Amniotic epithelial cell (primary cell): ENCODE measurements around the gene KCNIP1.

ENCODE experiments used
- DNase-seq: peaks from one replicate; pipeline ENCODE4 v3.0.0-alpha.2; 2010; ENCODE audit warnings: low read depth

The KCNIP1 gene

DNA sequence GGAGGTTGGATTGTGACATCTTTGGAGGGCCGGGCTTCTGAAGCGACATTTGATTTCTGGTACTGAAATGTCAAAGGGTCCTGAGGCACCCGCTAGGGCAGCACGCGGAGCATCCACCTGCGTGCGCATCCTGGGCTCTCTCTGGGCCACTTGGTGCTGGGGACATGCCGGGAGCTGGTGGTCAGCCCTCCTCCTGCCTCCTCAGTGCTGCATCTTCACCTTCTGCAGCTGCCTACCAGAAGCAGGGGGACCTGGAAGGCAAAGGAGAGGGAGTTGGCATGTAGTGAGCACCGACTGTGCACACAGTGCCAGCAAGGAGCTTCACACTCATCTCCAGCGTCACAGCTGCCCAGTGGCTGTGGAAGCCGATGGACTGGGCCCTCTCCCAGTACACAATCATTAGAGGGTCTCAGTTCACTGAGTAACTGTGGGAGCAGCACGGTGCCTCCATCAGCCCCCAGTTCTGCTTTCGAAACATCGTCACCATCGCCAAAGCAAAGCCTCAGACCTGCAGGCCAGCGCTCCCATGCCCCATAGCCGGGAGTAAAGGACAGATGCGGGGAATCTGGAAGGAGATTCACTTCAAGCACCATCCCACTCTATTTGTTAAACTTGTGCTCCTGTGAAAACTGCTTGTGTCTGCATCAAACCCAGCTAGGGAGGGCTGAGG, 138.4 kb downstream of the KCNIP1 start:
- no peak for DNase-seq

DNA sequence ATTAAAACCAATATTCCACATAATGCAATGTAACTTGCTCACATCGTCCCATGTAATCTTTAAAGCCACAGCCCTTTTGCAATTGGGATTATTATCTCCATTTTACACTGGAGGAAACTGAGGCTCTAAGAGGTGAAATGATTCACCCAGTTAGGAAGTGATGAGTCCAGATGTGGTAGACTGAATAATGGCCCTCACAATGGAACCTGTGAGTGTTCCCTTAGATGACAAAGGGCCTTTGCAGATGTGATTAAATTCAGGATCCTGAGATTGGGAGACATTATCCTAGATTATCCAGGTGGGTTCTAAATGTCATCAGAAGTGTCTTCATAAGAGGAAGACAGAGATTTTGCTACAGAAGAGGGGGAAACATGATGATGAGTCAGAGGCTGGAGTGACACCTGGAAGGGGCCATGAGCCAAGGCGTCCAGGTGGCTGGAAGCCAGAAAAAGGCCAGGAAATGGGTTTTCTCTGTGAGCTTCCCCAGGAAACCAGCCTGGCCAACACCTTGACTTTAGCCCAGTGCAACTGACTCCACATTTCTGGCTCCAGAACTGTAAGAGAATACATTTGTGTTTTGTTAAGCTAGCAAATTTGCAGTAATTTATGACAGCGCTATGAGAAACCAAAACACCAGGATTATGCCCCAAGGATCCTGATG, 139.1 kb downstream of the KCNIP1 start:
- no peak for DNase-seq

DNA sequence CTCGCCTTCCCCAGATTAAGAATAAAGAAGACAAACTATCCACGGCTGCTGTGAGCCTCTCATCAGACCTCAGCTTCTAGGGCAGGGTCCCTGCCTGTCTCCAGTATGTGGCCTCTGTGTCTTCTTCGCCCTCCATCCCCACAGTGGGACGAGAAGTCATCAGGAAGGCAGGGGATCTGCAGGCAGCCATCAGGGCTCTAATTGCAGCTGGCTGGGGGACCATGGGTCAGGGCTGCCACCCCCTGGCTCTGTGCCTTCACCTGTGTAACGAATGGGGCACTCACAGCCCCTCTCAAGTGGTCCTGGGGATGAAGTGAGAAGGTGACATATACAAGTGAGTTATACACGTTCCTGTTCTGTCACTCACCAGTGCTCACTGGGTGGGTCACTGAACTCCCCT, 139.8 kb downstream of the KCNIP1 start:
- DNase-seq: no peak

DNA sequence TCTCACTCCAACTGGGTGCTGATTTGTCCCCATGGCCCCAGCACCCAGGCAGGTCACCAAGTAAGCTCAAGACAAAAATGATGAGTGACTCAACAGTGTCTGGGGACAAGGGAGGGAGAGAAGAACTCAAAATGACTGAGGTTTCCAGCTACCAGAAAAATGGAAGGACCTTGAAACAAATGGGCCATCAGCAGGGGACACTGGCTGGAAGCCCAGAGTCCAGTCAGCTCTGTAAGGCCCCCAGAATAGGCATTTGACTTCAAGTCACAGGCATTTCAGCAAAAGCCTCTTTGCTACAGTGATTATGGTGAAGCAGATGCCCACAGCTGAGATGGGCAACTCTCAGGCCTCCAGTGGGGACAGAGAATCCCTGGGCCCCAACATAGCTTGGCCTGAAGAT, 140.7 kb downstream of the KCNIP1 start:
- DNase-seq: no peak

GRCh38 chr5:170648541-170648940, 144.7 kb downstream of the KCNIP1 start:
- DNase-seq: peak; percentile 70

DNA sequence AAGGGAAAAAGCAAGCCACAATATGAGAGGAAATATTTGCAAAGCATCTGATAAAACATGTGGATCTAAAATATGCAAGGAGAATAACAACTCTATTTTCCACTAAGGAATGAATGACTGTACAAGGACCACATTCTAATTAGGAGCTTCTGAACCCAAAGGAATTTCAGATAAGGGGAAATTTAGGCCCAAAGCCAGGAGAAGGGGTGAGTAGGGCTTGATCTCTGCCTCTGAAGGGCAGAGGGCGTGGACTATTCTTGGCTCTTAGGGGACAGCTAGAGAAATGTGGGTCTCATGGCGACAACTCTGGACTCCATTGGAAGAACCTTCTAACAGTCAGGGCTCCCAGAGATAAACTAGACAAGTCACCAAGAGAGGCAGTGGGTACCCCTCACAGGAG, 147.0 kb downstream of the KCNIP1 start:
- DNase-seq: peak; percentile 13

DNA sequence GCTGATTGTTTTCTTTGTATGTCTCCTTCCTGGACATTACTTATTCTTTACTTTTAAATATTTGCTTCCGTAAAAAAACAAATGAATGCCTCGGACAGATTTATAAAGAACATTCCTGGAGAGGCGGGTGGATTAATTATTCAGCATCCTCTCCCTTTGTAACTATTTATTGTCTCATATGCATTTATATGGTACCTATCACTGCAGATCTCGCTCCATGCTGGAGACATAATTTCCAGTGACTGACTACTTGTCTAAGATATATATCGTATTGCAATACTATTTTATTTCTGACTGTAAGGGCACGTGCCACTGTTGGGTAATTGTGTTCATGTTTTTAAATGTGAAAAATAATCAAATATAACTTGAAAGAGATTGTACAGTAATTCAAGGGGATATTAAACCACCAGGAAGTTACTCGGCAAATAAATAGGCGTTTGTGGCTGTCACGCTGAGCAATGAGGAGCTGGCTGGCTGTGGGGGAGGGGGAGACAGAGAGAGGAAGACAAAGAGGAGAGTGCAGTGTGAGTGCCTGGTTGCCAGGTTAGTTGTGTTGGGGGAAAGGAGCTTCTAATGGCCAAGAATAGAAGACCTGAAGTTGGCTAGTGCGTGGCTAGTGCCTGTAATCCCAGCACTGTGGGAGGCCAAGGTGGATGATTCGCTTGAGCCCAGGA, 147.9 kb downstream of the KCNIP1 start:
- DNase-seq: no peak

GRCh38 chr5:170655476-170655875, 151.7 kb downstream of the KCNIP1 start:
- DNase-seq: no peak

DNA sequence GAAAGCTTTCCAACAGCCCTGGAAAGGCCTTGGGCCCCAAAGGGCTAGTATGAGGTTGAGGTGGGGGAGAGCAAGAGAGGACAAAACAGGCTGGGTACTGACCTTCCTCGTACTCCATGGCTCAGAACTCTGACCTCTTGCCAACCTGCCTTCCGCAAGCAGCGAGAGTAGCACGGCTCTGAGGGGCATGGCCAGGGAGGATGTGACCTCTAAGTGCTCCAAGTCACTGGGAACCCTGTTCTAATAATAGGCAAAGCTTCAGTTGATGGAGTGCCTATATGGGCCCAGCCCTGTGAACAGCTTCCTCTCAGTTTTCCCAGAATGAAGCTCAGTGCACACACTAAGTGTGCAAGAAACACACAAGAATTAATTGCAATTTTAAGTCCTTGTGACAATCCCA, 152.1 kb downstream of the KCNIP1 start:
- no peak for DNase-seq

DNA sequence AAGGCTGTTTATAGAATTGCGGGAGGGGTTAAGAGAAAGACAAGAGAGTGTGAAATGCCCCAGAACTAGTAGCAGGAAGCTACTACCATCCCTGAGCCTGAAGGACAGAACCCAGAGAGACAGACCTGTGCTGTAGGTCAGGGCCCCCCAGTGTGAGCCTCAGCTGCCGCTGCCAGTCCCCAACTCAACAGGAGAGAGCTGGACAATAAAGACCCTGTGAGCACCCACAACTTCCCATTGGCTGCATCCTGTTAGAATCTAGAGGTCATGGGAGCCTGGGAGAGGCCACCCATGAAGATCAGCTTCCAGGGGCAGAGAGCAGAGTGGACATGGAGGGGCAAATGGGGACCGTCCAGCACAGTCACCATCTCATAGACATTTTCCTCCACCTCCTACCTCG, 152.5 kb downstream of the KCNIP1 start:
- no peak for DNase-seq

GRCh38 chr5:170660531-170660930, 156.7 kb downstream of the KCNIP1 start:
- DNase-seq: no peak

DNA sequence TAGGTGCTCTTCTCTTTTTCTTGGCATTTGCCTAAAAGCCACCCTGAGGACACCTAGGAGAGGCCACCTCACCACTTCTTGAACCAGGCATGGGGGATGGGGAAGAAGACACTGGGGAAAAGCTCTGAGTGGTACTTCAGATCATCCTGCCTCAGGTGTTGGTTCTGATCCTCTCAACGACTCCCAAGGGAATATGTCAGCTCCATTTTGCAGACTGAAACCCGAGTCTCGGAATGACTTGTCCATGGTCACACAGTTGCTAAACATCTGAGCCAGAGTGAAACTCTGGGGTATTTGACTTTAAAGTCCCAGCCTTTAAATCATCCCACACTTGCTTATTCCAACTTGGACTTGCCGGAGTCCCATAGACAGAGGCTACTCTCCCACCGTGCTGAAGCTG, 159.1 kb downstream of the KCNIP1 start:
- DNase-seq: no peak

DNA sequence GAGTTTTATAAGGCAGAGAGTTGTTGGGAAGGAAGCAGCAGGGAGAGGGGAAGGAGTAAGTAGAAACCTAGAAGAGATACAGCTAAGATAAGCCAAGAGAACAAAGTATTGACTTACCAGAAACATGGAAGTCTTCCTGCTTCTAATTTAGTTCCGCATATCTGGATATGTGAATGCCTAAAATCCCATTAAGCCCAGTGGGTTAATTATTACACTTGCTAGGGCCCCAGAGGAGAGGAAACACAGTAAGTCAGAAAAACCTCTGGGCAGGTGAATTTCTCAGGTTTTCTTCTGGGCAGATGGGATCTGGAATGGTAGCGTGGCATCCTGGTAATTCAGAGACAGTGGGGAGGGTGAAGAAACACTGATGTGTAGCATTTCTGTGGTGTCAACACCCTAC, 175.0 kb downstream of the KCNIP1 start:
- DNase-seq: no peak

GRCh38 chr5:170681013-170681433, 177.2 kb downstream of the KCNIP1 start:
- DNase-seq: peak; percentile 29

GRCh38 chr5:170691657-170692056, 187.8 kb downstream of the KCNIP1 start:
- no peak for DNase-seq

- no peak for DNase-seq
Measured at GRCh38 chr5:170693701-170694100, 189.9 kb downstream of the KCNIP1 start.

DNA sequence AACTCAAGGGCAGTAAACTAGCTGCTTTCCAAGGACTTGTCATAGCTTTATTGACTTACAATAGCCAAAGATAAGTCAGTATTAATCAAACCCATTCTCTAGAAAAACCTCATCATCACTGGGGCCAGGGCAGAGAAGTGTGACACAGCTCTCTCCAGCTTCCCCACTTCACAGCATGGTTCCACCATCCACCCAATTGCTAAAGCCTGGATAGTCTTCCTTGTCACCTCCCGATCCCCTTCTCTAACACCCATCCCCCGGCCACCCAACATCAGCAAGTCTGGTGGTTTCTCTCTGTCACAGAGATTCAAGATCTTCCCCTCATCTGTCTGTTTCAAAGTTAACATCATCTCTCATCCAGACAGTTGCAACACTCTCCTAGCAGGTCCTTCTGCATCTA, 191.1 kb downstream of the KCNIP1 start:
- DNase-seq: no peak

- no peak for DNase-seq
Measured at GRCh38 chr5:170697031-170697430, 193.2 kb downstream of the KCNIP1 start.

GRCh38 chr5:170700503-170700902, 196.7 kb downstream of the KCNIP1 start:
- no peak for DNase-seq

- DNase-seq: no peak
Measured at GRCh38 chr5:170701334-170701733, 197.5 kb downstream of the KCNIP1 start.

GRCh38 chr5:170704417-170705192, 200.8 kb downstream of the KCNIP1 start:
- no peak for DNase-seq

DNA sequence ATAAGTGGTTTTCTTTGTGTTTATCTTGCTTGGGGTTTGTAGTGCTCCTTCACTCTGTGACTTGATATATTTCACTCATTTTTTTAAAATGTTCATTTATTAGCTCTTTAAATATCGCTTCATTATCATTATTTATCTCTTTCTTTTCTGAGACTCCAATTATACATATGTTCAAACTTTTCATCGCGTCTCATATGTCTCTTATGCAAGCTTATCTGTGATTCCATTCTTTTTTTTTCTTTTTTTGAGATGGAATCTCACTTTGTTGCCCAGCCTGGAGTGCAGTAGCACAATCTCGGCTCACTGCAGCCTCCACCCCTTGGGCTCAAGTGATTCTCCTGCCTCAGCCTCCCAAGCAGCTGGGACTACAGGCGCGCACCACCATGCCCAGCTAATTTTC, 205.8 kb downstream of the KCNIP1 start:
- no peak for DNase-seq

GRCh38 chr5:170711300-170711699, 207.5 kb downstream of the KCNIP1 start:
- no peak for DNase-seq
